SK-N-SH treated with all-trans-retinoic acid at 6 μM for 48 hours (cell line): Measurements from ENCODE around the gene TNIK.
"Not testable (repeated sequence)": the region's sequence is repeated elsewhere in the genome, so short reads cannot be mapped to it uniquely, and the experiment has no call there.

Source experiments
- ATAC-seq: fragments of 200-7000 bp; cut with Tn5 transposase; 3 replicates; pipeline ENCODE4 v1.9.1; 2020; ENCODE audit warnings: mild to moderate bottlenecking, moderate library complexity
- ARNTL ChIP-seq: fragments of 450-650 bp; formaldehyde crosslinking; IDR thresholded peaks from 2 replicates; pipeline ENCODE4 v1.5.0; 2020; ENCODE audit warnings: low read depth, mild to moderate bottlenecking, moderate library complexity, borderline replicate concordance
- BACH2 ChIP-seq: fragments of 250-450 bp; sonication (Bioruptor Pico); IDR thresholded peaks from 2 replicates; pipeline ENCODE4 v1.9.0; 2021; ENCODE audit warnings: mild to moderate bottlenecking, borderline replicate concordance
- CSDC2 ChIP-seq: fragments of 250-450 bp; sonication (Bioruptor Pico); IDR thresholded peaks from 2 replicates; pipeline ENCODE4 v1.5.0; 2020; ENCODE audit warnings: mild to moderate bottlenecking, moderate library complexity
- ESRRG ChIP-seq: fragments of 250-450 bp; sonication (Bioruptor Pico); IDR thresholded peaks from 2 replicates; pipeline ENCODE4 v1.6.1; 2021; ENCODE audit warnings: mild to moderate bottlenecking
- GLIS3 ChIP-seq: fragments of 250-450 bp; sonication (Bioruptor Pico); IDR thresholded peaks from 2 replicates; pipeline ENCODE4 v1.5.0; 2020; ENCODE audit warnings: mild to moderate bottlenecking, moderate library complexity
- ISL1 ChIP-seq: fragments of 250-450 bp; sonication (Bioruptor Pico); IDR thresholded peaks from 2 replicates; pipeline ENCODE4 v2.1.2; 2022; ENCODE audit warnings: mild to moderate bottlenecking, moderate library complexity
- OSR1 ChIP-seq: fragments of 250-450 bp; sonication (Bioruptor Pico); IDR thresholded peaks from 2 replicates; pipeline ENCODE4 v1.8.0; 2022; ENCODE audit warnings: moderate library complexity, mild to moderate bottlenecking, inconsistent platforms
- PPARA ChIP-seq: fragments of 250-450 bp; sonication (Bioruptor Pico); IDR thresholded peaks from 2 replicates; pipeline ENCODE4 v1.5.0; 2020; ENCODE audit warnings: mild to moderate bottlenecking, borderline replicate concordance
- RARB ChIP-seq: fragments of 250-450 bp; sonication (Bioruptor Pico); IDR thresholded peaks from 2 replicates; pipeline ENCODE4 v1.8.0; 2021; ENCODE audit warnings: mild to moderate bottlenecking, moderate library complexity
- TCF4 ChIP-seq: fragments of 250-450 bp; sonication (Bioruptor Pico); IDR thresholded peaks from 2 replicates; pipeline ENCODE4 v1.8.0; 2021; ENCODE audit warnings: mild to moderate bottlenecking, moderate library complexity, borderline replicate concordance
- TOX ChIP-seq: fragments of 250-450 bp; sonication (Bioruptor Pico); IDR thresholded peaks from 2 replicates; pipeline ENCODE4 v1.8.0; 2021; ENCODE audit warnings: mild to moderate bottlenecking, moderate library complexity, borderline replicate concordance
- ZC3H10 ChIP-seq: fragments of 250-450 bp; sonication (Bioruptor Pico); IDR thresholded peaks from 2 replicates; pipeline ENCODE4 v1.5.1; 2021; ENCODE audit warnings: mild to moderate bottlenecking, moderate library complexity
- ZFP30 ChIP-seq: fragments of 450-650 bp; formaldehyde crosslinking; IDR thresholded peaks from 2 replicates; pipeline ENCODE4 v1.5.0; 2022; ENCODE audit warnings: mild to moderate bottlenecking, moderate library complexity
- ZNF565 ChIP-seq: fragments of 450-650 bp; formaldehyde crosslinking; conservative IDR thresholded peaks from 2 replicates; pipeline ENCODE4 v1.5.0; 2020; ENCODE audit warnings: low read depth, mild to moderate bottlenecking, moderate library complexity
- ZNF70 ChIP-seq: fragments of 450-650 bp; formaldehyde crosslinking; IDR thresholded peaks from 2 replicates; pipeline ENCODE4 v1.5.0; 2020; ENCODE audit warnings: mild to moderate bottlenecking, moderate library complexity
- ZNF8 ChIP-seq: fragments of 450-650 bp; formaldehyde crosslinking; IDR thresholded peaks from 2 replicates; pipeline ENCODE4 v1.5.0; 2020; ENCODE audit warnings: mild to moderate bottlenecking, moderate library complexity
- TF ChIP-seq, protein P1 (sequence below): fragments of 250-450 bp; sonication (Bioruptor Pico); IDR thresholded peaks from 2 replicates; pipeline ENCODE4 v1.8.0; 2020; ENCODE audit warnings: mild to moderate bottlenecking, moderate library complexity, borderline replicate concordance
- TF ChIP-seq, protein P2 (sequence below): fragments of 250-450 bp; sonication (Bioruptor Pico); IDR thresholded peaks from 2 replicates; pipeline ENCODE4 v1.5.1; 2021; ENCODE audit warnings: mild to moderate bottlenecking, moderate library complexity
- TF ChIP-seq, protein P3 (sequence below): fragments of 250-450 bp; sonication (Bioruptor Pico); IDR thresholded peaks from 2 replicates; pipeline ENCODE4 v1.8.0; 2021; ENCODE audit warnings: low read depth, mild to moderate bottlenecking, moderate library complexity, borderline replicate concordance
- TF ChIP-seq, protein P4 (sequence below): fragments of 250-450 bp; sonication (Bioruptor Pico); IDR thresholded peaks from 2 replicates; pipeline ENCODE4 v1.5.0; 2020; ENCODE audit warnings: mild to moderate bottlenecking, moderate library complexity

The TNIK gene

DNA sequence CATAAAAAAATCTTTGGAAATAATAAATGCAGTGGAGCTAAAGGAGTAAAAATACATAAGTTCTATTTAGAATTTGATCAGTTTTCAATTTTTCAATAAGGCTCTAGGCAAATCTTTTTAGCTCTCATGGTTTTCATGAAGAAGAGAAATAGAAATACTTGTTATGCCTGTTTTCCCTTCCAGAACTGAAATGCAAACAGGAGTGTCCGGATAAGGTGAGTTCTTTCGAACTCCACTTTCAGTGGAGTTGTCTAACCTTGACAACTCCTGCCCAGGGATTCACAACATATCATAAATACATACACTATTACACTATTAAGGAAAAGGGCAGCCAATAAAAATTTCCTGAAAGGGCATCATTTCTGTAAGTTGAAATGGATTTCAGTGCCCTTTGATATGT, 217.3 kb downstream of the TNIK start:
- TF ChIP-seq ISL1 (CRISPR knock-in tag) (no peak), TCF4 (no peak), ZNF70 (no peak), ZC3H10 (CRISPR knock-in tag) (no peak), BACH2 (CRISPR knock-in tag) (no peak), TOX (no peak), ZNF565 (CRISPR knock-in tag) (no peak), ESRRG (CRISPR knock-in tag) (no peak), ZFP30 (CRISPR knock-in tag) (no peak), ZNF8 (CRISPR knock-in tag) (no peak), GLIS3 (CRISPR knock-in tag) (no peak), OSR1 (no peak), CSDC2 (CRISPR knock-in tag) (no peak)
- TF ChIP-seq, protein P1, sequence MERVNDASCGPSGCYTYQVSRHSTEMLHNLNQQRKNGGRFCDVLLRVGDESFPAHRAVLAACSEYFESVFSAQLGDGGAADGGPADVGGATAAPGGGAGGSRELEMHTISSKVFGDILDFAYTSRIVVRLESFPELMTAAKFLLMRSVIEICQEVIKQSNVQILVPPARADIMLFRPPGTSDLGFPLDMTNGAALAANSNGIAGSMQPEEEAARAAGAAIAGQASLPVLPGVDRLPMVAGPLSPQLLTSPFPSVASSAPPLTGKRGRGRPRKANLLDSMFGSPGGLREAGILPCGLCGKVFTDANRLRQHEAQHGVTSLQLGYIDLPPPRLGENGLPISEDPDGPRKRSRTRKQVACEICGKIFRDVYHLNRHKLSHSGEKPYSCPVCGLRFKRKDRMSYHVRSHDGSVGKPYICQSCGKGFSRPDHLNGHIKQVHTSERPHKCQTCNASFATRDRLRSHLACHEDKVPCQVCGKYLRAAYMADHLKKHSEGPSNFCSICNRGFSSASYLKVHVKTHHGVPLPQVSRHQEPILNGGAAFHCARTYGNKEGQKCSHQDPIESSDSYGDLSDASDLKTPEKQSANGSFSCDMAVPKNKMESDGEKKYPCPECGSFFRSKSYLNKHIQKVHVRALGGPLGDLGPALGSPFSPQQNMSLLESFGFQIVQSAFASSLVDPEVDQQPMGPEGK (CRISPR knock-in tag): no peak
- TF ChIP-seq, protein P2, sequence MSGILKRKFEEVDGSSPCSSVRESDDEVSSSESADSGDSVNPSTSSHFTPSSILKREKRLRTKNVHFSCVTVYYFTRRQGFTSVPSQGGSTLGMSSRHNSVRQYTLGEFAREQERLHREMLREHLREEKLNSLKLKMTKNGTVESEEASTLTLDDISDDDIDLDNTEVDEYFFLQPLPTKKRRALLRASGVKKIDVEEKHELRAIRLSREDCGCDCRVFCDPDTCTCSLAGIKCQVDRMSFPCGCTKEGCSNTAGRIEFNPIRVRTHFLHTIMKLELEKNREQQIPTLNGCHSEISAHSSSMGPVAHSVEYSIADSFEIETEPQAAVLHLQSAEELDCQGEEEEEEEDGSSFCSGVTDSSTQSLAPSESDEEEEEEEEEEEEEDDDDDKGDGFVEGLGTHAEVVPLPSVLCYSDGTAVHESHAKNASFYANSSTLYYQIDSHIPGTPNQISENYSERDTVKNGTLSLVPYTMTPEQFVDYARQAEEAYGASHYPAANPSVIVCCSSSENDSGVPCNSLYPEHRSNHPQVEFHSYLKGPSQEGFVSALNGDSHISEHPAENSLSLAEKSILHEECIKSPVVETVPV (CRISPR knock-in tag): no peak
- TF ChIP-seq, protein P3, sequence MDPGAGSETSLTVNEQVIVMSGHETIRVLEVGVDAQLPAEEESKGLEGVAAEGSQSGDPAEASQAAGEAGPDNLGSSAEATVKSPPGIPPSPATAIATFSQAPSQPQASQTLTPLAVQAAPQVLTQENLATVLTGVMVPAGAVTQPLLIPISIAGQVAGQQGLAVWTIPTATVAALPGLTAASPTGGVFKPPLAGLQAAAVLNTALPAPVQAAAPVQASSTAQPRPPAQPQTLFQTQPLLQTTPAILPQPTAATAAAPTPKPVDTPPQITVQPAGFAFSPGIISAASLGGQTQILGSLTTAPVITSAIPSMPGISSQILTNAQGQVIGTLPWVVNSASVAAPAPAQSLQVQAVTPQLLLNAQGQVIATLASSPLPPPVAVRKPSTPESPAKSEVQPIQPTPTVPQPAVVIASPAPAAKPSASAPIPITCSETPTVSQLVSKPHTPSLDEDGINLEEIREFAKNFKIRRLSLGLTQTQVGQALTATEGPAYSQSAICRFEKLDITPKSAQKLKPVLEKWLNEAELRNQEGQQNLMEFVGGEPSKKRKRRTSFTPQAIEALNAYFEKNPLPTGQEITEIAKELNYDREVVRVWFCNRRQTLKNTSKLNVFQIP (CRISPR knock-in tag): no peak
- TF ChIP-seq, protein P4, sequence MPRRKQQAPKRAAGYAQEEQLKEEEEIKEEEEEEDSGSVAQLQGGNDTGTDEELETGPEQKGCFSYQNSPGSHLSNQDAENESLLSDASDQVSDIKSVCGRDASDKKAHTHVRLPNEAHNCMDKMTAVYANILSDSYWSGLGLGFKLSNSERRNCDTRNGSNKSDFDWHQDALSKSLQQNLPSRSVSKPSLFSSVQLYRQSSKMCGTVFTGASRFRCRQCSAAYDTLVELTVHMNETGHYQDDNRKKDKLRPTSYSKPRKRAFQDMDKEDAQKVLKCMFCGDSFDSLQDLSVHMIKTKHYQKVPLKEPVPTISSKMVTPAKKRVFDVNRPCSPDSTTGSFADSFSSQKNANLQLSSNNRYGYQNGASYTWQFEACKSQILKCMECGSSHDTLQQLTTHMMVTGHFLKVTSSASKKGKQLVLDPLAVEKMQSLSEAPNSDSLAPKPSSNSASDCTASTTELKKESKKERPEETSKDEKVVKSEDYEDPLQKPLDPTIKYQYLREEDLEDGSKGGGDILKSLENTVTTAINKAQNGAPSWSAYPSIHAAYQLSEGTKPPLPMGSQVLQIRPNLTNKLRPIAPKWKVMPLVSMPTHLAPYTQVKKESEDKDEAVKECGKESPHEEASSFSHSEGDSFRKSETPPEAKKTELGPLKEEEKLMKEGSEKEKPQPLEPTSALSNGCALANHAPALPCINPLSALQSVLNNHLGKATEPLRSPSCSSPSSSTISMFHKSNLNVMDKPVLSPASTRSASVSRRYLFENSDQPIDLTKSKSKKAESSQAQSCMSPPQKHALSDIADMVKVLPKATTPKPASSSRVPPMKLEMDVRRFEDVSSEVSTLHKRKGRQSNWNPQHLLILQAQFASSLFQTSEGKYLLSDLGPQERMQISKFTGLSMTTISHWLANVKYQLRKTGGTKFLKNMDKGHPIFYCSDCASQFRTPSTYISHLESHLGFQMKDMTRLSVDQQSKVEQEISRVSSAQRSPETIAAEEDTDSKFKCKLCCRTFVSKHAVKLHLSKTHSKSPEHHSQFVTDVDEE: no peak
- ATAC-seq: no peak

DNA sequence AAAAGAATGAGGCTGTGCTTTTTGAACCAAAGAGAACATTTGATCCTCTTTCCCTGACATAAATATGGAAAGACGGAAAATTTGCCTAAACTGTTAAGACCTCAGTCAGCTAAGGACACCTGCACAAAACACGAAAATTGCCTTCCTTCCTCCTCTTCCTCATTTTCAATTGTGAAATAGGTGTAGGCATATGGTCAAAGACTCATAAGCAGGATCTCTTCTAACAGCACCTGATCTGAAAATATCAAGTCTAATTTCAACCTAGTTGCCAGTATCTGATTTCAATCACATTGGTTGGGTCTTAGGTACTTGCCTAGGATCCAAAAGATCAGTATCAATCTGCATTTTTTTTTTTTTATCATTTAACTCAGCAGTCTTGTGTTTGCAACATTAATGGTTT, 218.0 kb downstream of the TNIK start:
- TF ChIP-seq GLIS3 (CRISPR knock-in tag): no peak
- TF ChIP-seq ARNTL (CRISPR knock-in tag): no peak
- no peak for TF ChIP-seq OSR1
- no peak for TF ChIP-seq ESRRG (CRISPR knock-in tag)
- ATAC-seq: no peak

DNA sequence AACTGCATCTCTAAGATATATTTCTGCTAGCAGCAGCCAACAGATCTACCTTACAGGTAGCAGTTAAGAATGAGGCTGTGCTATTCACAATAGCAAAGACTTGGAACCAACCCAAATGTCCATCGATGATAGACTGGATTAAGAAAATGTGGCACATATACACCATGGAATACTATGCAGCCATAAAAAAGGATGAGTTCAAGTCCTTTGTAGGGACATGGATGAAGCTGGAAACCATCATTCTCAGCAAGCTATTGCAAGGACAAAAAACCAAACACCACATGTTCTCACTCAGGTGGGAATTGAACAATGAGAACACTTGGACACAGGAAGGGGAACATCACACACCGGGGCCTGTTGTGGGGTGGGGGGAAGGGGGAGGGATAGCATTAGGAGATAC, 218.6 kb downstream of the TNIK start:
- ATAC-seq: not testable (repeated sequence)

DNA sequence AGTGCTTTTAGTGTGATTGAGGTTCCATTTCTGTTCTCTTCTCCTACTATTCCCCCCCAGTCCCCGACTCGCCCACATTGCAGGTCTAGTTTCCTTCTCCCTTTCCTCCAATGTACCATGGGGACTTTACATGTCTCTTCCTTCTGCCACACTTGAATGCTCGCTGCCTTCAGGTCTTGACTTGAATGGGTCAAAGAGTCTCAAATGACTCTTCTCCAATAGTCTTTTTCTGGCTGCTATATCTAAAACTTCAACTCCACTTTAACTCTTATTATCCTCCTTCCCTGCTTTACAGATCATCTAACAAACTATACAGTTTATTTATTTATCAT, 219.7 kb downstream of the TNIK start:
- TF ChIP-seq PPARA (CRISPR knock-in tag) (no peak), ZFP30 (CRISPR knock-in tag) (no peak), OSR1 (no peak), TOX (no peak), GLIS3 (CRISPR knock-in tag) (no peak), ESRRG (CRISPR knock-in tag) (no peak), ISL1 (CRISPR knock-in tag) (no peak), BACH2 (CRISPR knock-in tag) (no peak), RARB (no peak), TCF4 (no peak), ZC3H10 (CRISPR knock-in tag) (no peak)
- TF ChIP-seq, protein P1 (CRISPR knock-in tag): no peak
- TF ChIP-seq, protein P2 (CRISPR knock-in tag): no peak
- no peak for ATAC-seq
